ENCODE measurements around the gene NAP1L4.

The NAP1L4 gene

DNA sequence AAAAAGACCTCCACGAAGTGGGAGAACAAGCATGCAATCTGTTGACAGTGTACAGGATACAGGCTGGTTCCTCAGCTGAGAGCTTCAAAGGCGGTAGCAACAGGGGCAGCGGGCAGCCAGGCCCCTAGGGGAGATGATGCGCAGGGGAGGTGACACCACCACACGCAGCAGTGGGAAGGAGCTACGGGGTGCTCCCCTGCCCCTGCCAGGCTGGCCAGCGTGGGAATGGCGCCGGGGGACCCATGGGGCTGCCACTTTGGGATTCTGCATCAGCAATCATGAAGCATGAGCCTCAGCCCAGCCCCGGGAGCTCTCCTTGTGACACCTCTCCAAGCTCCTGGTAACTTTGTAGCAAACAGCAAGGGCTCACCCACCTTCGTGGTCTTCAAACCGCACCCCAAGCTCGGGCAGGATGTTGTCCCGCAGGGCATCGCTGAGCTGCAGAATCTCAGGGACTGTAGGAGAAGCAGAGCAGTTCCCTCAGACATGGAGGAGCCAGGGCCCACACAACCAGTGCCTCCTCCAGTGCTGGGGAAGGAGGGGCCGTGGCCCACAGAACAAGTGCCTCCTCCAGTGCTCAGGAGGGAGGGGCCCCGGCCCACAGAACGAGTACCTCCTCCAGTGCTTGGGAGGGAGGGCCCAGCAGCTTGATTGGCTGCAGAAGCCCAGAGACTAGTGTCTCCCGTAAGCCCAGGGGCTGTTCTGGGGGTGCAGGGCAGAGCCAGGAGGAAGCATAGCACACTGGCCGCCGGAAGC, 14.6 kb upstream of the NAP1L4 start:
- no peak for DNase-seq (ENCODE audit: low read depth)
- H3K4me3 ChIP-seq (ENCODE audit: low read depth, low read length), result no peak overlapping the region
- TF ChIP-seq, protein P1, sequence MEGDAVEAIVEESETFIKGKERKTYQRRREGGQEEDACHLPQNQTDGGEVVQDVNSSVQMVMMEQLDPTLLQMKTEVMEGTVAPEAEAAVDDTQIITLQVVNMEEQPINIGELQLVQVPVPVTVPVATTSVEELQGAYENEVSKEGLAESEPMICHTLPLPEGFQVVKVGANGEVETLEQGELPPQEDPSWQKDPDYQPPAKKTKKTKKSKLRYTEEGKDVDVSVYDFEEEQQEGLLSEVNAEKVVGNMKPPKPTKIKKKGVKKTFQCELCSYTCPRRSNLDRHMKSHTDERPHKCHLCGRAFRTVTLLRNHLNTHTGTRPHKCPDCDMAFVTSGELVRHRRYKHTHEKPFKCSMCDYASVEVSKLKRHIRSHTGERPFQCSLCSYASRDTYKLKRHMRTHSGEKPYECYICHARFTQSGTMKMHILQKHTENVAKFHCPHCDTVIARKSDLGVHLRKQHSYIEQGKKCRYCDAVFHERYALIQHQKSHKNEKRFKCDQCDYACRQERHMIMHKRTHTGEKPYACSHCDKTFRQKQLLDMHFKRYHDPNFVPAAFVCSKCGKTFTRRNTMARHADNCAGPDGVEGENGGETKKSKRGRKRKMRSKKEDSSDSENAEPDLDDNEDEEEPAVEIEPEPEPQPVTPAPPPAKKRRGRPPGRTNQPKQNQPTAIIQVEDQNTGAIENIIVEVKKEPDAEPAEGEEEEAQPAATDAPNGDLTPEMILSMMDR (IDR thresholded peaks at IDR 0.05; ENCODE audit: insufficient read depth, low read depth, low read length, missing control alignments), result no peak

DNA sequence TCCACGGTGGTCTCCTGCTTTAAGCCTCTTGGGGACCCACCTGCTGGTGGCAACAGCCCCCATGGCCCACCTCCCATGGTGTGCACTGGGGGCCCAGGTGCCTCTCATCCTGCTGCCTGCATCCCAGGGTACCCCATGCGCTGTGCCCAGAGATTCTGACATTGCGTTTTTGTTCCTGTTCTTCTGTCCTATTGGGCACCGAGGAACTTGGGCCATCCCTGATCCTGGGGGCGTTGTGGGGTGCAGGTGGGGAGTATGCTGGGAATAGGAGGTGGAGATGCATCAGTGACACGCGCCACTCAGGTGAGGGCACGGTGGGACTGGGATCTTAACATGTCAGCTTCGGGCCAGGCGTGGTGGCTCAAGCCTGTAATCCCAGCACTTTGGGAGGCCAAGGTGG, 12.4 kb upstream of the NAP1L4 start:
- TF ChIP-seq, protein P1 (IDR thresholded peaks at IDR 0.05; ENCODE audit: insufficient read depth, low read depth, low read length, missing control alignments), result no peak
- no peak for DNase-seq (ENCODE audit: low read depth)
- no peak overlapping the region for H3K4me3 ChIP-seq (ENCODE audit: low read depth, low read length)

DNA sequence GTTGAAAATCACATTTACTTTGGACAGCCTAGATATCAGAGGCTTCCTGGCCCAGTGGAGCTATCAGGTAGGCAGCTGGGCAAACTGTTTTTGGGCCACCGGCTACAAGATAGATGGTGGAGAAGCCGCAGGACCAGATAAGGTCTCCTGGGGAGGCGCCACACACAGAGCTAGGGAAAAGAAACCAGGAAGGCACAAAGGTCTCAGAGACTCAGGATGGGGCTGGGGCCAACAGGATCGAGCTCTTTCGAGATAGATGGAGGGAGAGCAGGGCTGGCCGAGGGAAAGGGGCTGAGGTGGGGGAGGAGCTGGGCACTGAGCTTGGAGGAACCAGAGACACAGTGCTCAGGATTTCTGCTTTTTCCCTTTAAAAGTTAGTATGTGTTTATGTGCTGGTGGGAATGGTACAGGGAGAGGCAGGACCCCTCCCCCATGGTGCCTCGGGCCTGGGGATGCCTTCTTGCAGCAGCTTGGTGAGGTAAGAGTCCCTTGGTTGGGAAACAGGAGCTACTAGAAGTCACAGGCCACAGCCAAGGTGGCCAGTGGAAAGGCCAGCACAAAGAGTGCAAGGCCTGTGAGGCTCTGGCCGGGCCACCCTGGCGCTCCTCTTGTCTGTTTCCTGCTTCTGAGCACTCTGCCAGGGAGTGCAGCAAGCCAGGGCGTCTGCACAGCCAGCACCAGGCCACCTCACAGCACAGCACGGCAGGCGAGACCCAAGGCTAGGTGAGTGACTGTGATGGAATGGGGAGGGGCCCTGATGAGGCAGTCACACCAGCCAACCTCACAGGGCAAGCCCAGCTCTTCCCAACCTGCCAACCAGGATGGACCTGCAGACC, 11.5 kb upstream of the NAP1L4 start:
- DNase-seq (ENCODE audit: low read depth), result no peak
- TF ChIP-seq, protein P1 (IDR thresholded peaks at IDR 0.05; ENCODE audit: insufficient read depth, low read depth, low read length, missing control alignments), result no peak
- H3K4me3 ChIP-seq (ENCODE audit: low read depth, low read length), result no peak overlapping the region

DNA sequence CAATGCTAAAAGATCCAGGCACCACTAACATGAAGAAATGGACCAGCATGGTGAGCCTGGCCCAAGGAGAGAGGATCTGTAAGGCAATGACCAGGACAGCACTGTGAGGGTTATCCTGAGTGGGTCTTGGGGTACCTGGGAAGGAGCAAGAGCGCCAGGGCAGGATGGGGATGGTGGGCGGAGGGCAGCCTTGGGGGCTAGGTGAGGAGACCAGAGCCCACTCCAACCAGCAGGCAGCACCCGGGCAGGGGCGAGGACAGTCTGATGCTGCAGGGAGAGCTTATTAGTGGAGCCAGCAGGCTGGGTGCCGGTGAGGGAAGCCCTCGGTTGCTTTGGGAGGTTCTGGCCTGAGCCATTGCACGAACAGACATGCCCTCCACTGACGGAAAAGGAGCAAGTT, 10.7 kb upstream of the NAP1L4 start:
- DNase-seq (ENCODE audit: low read depth), result no peak
- H3K4me3 ChIP-seq (ENCODE audit: low read depth, low read length), result no peak overlapping the region
- TF ChIP-seq, protein P1 (IDR thresholded peaks at IDR 0.05; ENCODE audit: insufficient read depth, low read depth, low read length, missing control alignments), result no peak

DNA sequence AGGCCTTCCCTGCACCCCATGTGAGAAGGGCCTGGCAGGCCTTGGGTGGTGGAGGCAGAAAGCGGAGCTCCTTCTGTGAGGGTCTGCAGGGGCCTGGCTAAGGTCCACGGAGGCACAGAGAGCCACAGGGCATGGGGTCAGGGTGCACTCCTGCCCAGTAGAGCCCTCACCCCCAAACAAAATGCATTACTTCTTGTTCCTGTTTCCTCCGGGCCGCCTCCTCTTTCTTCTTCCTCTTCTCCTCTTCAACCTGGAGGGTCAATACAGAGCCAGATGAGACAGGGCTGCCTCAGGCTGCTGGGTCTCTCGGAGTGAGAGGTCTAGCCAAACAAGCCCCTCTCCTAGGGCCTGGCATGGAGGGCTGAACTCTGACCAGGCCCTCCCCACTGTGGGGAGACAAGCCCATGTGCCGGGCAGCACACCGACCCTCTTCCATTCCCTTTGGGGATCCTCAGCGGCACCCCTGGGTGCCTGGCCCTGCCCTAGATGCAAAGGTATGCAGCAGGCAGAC, 10.3 kb upstream of the NAP1L4 start:
- no peak overlapping the region for H3K4me3 ChIP-seq (ENCODE audit: low read depth, low read length)
- TF ChIP-seq, protein P1 (IDR thresholded peaks at IDR 0.05; ENCODE audit: insufficient read depth, low read depth, low read length, missing control alignments), result no peak
- no peak for DNase-seq (ENCODE audit: low read depth)

DNA sequence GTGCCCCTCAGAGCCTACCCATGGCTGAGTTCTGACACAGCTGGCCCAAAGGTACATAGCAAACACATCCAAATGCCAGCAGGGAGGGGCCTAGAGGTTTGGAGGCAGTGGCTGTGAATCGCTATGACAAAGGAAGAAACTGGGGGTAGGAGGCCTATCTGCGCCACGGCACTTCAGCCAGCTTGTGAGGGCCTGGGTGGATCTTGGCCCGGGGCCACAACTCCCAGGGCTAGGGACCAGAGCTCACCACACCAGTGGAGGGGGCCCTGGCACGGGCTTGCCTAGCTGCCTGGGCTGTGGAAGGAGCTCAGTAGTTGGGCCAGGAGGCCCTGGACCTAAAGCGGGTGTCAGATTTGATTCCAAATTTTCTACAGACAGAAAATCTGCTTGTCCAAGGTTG, 9.4 kb upstream of the NAP1L4 start:
- DNase-seq (ENCODE audit: low read depth), result no peak

More for the DNA sequence above, 9.4 kb upstream of the NAP1L4 start:
- TF ChIP-seq, protein P1 (IDR thresholded peaks at IDR 0.05; ENCODE audit: insufficient read depth, low read depth, low read length, missing control alignments), result no peak
- no peak overlapping the region for H3K4me3 ChIP-seq (ENCODE audit: low read depth, low read length)
